Small intestine (tissue), 7 donors: ENCODE results near the gene RBM46. TPM values are rescaled to one million over a fixed set of nuclear protein-coding genes. Genes with fewer than 3 reads are reported as not detected.
A peak's percentile ranks its signal among the peaks of the same experiment; 100 is the strongest.

Experiments
- DNase-seq, 2 donors: peaks; one replicate each; pipeline versions ENCODE4 v3.0.0 to v3.0.0-alpha.2; 2013
- FAIRE-seq: peaks from 2 replicates; lab custom pipeline; 2012; peaks lifted over from hg19 to GRCh38; lab: Jason Lieb, UNC
- H3K27ac ChIP-seq, 3 donors: one replicate each; pipeline ENCODE4 v1.5.1; 2013; ENCODE audit warnings: low read length in 2 of 3, mild to moderate bottlenecking in 2 of 3, control low read depth in 1 of 3, inconsistent platforms in 1 of 3, low read depth in 1 of 3, moderate library complexity in 1 of 3
- H3K27me3 ChIP-seq, 3 donors: one replicate each; pipeline ENCODE4 v1.6.1; 2013; ENCODE audit warnings: low read length in 3 of 3, inconsistent platforms in 1 of 3; ENCODE audit not compliant: control insufficient read depth in 3 of 3, insufficient read depth in 3 of 3
- H3K36me3 ChIP-seq, 3 donors: one replicate each; pipeline ENCODE4 v1.6.1; 2013; ENCODE audit warnings: low read length in 3 of 3, inconsistent platforms in 1 of 3, low read depth in 1 of 3, mild to moderate bottlenecking in 1 of 3, moderate library complexity in 1 of 3; ENCODE audit not compliant: control insufficient read depth in 3 of 3, insufficient read depth in 2 of 3
- H3K4me1 ChIP-seq, 3 donors: one replicate each; pipeline ENCODE4 v1.6.1; 2013; ENCODE audit warnings: low read length in 2 of 3, inconsistent platforms in 1 of 3, low read depth in 1 of 3, mild to moderate bottlenecking in 1 of 3, moderate library complexity in 1 of 3; ENCODE audit not compliant: control insufficient read depth in 3 of 3, insufficient read depth in 2 of 3
- H3K4me3 ChIP-seq, 3 donors: one replicate each; pipeline ENCODE4 v1.5.1; 2013; ENCODE audit warnings: low read length in 3 of 3, control low read depth in 1 of 3, inconsistent platforms in 1 of 3, low read depth in 1 of 3, mild to moderate bottlenecking in 1 of 3, moderate library complexity in 1 of 3
- H3K9me3 ChIP-seq, 2 donors: one replicate each; pipeline ENCODE4 v1.6.1; 2013; ENCODE audit warnings: low read depth in 1 of 2, low read length in 1 of 2; ENCODE audit not compliant: control insufficient read depth in 2 of 2, insufficient read depth in 1 of 2
- WGBS, 3 donors: extraction: QIAGEN DNeasy Blood & Tissue Kit; methylation state at CpG; one replicate each; pipeline ENCODE4 v1.1.7; 2013; 5-methylcytosine and 5-hydroxymethylcytosine counted together
- polyA plus RNA-seq, 4 donors: library from polyadenylated mRNA; stranded (reverse) in 3 of 4; unstranded in 1 of 4; fragments of 200-250 nt in 3 of 4; fragments of 120-200 nt in 1 of 4; gene quantifications; one replicate each; pipeline versions ENCODE4 v1.2.1 to v1.2.3, GENCODE V29; 2013
- donor health status: healthy with polysubstance abuse.
- donor health status: control.
- donor health status: control.
- donor health status: Bipolar disorder and iron deficiency.
- donor health status: healthy.

RBM46 gene
- polyA plus RNA-seq, 4 donors: 0.01 to 0.07 TPM; not detected in 2

DNA sequence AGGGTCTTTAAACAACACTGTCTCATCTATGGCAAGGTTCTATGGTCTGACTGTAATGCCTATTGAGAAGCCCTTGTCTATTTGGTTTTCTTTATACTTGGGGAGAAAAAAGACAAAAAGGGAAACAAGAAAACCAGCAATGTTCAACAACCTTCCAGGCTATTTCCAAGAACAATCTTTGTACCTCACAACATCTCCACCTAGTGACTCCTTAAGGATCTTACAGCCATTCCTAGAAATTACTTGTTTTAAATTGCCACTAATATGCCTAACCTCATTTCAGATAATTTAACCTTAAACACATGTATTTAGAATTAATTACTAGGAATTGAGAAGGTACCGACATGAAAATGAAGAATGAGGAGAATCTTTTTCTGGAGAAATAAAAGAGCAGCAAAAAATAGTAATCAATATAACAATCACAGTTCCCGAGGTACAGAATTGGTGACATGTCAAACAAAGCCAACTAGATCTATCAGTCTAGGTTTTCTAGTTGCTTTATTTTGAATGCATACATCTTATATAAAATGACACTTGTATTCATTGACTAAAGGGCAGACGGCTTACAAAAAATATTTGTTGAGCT is 1.6 kb upstream of the RBM46 start:
- Histone ChIP-seq H3K4me1 (no peaks in the 10 kb centered on the region), H3K27me3 (peaks cover 0 to 8% (median 0%) of the 10 kb centered on the region in 3 donors), H3K27ac (no peak overlapping the region), H3K4me3 (no peak overlapping the region), H3K36me3 (no peaks in the 10 kb centered on the region), H3K9me3 (no peaks in the 10 kb centered on the region)
- DNase-seq (peak; percentile 43 to 47), FAIRE-seq (peak; percentile 87)
- 31 to 47% (median 37%) methylated on average over 3 of the region's 3 CpGs for WGBS, 3 donors

DNA sequence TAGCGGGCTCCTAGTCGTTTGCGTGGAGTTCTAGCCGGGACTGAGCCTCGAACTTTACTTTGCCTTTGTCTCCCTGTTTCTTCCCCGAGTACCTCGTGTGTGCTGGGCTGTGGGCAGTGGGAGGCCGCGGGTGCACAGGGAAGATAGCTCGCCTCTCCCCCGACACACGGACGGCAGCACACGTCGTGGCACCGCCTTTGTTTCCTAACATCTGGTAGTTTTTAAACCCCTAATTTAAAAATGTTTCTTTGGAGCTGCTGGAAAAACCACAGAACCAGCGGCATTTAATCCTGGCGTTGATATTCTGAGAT is 866 bp downstream of the RBM46 start:
- no peak for DNase-seq
- FAIRE-seq: no peak
- 83 to 89% (median 84%) methylated on average over 18 of the region's 18 CpGs for WGBS, 3 donors
- Histone ChIP-seq H3K27ac (no peak overlapping the region), H3K36me3 (no peaks in the 10 kb centered on the region), H3K4me3 (no peak overlapping the region), H3K4me1 (no peaks in the 10 kb centered on the region), H3K27me3 (peaks cover 0 to 8% (median 0%) of the 10 kb centered on the region in 3 donors), H3K9me3 (no peaks in the 10 kb centered on the region)

DNA sequence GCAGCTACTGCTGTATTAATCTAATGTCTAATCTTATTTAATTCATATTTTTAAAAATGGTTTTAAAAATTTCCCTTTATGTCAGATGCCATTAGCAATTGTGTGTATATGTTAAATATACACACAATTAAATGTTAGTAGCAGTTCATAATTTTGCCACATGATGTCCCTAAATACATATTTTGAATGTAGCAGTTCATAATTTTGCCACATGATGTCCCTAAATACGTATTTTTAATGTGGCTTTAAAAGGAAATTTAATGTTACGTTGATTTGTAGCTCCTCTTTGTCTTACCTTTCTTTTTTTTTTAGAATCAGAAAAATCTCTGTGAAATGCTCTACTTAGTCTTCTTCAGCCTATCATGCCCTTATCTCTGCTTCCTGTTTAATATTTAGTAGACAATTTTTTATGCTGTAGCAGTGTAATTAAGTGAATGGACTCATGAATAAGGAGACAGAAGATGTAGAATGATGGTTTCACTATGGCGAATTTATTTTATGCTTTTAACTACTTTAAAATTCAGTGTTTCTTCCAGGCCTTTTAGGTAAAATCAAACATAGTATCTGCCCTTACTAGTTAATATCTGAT is 26.1 kb downstream of the RBM46 start:
- H3K27ac ChIP-seq: no peak overlapping the region
- WGBS, 3 donors: 12 to 19% (median 13%) methylated on average over 3 of the region's 3 CpGs
- FAIRE-seq: peak; percentile 47
- H3K4me1 ChIP-seq: no peaks in the 10 kb centered on the region
- no peaks in the 10 kb centered on the region for H3K36me3 ChIP-seq
- no peaks in the 10 kb centered on the region for H3K9me3 ChIP-seq
- H3K4me3 ChIP-seq: no peak overlapping the region
- DNase-seq: peak; percentile 38 to 40
- H3K27me3 ChIP-seq: no peaks in the 10 kb centered on the region

DNA sequence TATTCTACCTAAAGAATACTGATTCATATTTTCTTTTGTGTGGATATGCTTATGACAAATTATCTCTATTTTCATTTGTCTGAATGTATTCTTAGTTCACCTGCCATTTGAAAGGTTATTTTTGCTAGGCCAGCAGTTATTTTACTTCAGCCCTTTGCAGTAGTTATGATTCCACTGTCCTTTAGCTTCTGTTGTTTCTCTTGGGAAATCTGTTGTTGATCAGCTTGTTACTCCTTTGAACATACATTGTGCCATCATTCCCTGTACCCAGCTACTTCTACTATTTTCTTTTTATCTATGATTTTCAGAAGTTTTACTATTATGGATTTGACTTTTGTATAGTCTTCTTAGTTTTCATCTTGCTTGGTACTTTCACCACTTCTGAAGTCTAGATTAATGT is 37.2 kb downstream of the RBM46 start:
- Histone ChIP-seq H3K4me1 (no peaks in the 10 kb centered on the region), H3K27ac (no peak overlapping the region), H3K4me3 (no peak overlapping the region), H3K9me3 (no peaks in the 10 kb centered on the region), H3K27me3 (no peaks in the 10 kb centered on the region), H3K36me3 (no peaks in the 10 kb centered on the region)
- DNase-seq (no peak), FAIRE-seq (no peak)

DNA sequence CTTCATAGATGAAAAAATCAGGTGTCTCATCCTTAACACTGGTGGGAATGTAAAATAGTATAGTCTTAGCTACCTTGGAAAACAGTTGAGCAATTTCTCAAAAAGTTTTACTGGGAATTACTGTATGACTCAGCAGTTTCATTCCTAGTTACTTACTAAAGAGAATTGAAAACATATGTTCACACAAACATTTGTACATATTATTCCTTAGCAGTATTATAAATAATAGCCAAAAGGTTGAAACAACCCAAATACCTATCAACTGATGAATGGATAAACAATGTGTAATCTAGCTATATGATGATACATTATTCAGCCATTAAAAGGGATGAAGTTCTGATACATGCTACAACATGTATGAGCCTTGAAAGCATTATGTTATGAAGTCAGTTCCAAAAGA is 41.7 kb downstream of the RBM46 start:
- H3K27me3 ChIP-seq: no peaks in the 10 kb centered on the region
- no peak for DNase-seq

DNA sequence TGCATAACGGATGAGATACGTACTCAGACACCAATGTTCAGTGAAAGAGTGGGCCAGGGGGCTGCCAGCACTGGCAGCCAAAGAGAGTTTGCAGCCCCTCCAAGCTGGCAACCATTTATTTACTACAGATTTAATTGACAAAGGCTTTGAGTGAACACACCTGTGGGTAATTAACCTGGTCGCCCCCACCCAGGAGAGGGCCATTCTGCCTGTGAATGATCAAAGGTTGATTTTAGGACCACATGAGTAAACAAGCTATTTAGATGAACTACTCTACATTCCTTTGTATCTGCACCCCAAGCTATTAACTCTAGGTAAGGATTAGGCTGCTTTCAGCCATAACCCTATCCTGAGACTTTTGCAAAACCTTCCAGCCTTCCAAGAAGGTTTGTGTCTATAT is 55.0 kb downstream of the RBM46 start:
- WGBS, 3 donors: 42 to 47% (median 45%) methylated on average over 3 of the region's 3 CpGs
- H3K4me3 ChIP-seq: no peak overlapping the region
- H3K27me3 ChIP-seq: no peaks in the 10 kb centered on the region
- no peak for DNase-seq
- H3K4me1 ChIP-seq: peaks cover 0 to 3% (median 0%) of the 10 kb centered on the region in 3 donors
- no peak overlapping the region for H3K27ac ChIP-seq
- peaks cover 0 to 23% of the 10 kb centered on the region in 2 donors for H3K9me3 ChIP-seq
- H3K36me3 ChIP-seq: no peaks in the 10 kb centered on the region
- no peak for FAIRE-seq

More for the DNA sequence above, 41.7 kb downstream of the RBM46 start:
- Histone ChIP-seq H3K4me3 (no peak overlapping the region), H3K36me3 (no peaks in the 10 kb centered on the region), H3K9me3 (no peaks in the 10 kb centered on the region), H3K27ac (no peak overlapping the region), H3K4me1 (no peaks in the 10 kb centered on the region)
- FAIRE-seq: no peak

DNA sequence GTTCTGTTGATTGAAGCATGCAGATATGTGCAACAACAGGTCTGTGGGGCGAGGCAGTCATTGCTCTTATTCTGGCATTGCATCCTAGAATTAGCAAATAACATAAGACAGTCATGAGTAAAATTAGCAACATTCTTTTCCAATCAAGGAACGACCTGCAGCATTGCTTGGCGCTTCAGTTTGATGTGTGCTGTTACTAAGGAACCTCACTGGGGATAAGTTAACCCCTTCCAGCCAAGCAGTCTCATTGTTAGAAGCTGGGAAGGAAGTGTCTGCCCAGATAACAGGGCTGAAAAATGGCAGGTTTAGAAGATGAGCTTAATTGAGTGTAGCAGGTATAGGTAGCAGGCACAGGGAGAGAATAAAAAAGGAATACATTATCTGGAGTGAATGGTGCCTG is 55.4 kb downstream of the RBM46 start:
- no peak overlapping the region for H3K27ac ChIP-seq
- no peaks in the 10 kb centered on the region for H3K27me3 ChIP-seq
- peaks cover 0 to 3% (median 0%) of the 10 kb centered on the region in 3 donors for H3K4me1 ChIP-seq
- peaks cover 0 to 23% of the 10 kb centered on the region in 2 donors for H3K9me3 ChIP-seq
- DNase-seq (peak in 1 of 2 donors; percentile 3), FAIRE-seq (no peak)
- no peak overlapping the region for H3K4me3 ChIP-seq
- H3K36me3 ChIP-seq: no peaks in the 10 kb centered on the region
- 9 to 20% (median 13%) methylated on average over 3 of the region's 3 CpGs for WGBS, 3 donors

DNA sequence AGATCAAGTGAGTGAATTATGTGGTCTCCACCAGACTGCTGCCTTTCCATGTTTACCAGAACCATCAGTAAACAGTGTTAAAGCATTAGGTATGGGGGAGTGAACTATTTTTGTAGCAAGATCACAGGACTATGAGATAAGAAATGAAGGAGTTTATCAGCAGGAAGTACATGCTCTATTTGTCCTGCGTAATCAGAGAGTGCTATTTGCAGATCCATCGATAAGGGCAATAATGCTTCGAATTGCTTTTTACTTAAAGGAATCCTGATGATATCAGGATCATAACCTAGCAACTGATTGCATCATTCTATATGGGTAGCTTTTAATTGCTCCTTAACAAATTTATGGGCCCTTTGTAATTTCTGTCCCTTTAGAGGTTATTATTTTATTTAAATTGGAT is 57.1 kb downstream of the RBM46 start:
- Histone ChIP-seq H3K9me3 (peaks cover 0 to 20% of the 10 kb centered on the region in 2 donors), H3K4me3 (no peak overlapping the region), H3K27ac (no peak overlapping the region), H3K27me3 (no peaks in the 10 kb centered on the region), H3K4me1 (peaks cover 0 to 3% (median 0%) of the 10 kb centered on the region in 3 donors), H3K36me3 (no peaks in the 10 kb centered on the region)
- FAIRE-seq (no peak), DNase-seq (peak; percentile 21 to 45)
- 11 to 51% (median 33%) methylated on average over 3 of the region's 3 CpGs for WGBS, 3 donors

DNA sequence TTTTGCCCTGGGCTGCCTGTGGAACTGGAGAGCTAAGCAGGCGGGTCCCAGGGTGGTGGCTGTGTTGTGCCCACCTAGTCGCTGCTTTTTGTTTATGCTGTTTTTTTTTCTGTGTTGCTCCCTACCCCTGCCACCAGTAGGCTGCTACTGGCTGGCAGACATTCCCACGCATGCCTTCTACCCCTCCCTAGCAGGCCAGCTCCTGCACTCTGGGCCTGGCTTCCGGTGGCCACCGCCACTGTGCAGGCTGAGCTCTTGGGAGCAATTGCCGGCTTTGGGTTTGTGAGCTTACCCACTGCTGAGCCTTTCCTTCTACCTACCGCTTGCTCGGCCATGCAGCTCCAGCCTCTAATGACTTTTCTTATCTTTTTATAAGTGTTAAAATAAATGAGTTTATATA is 57.6 kb downstream of the RBM46 start:
- no peaks in the 10 kb centered on the region for H3K27me3 ChIP-seq
- no peak overlapping the region for H3K27ac ChIP-seq
- peak in 1 of 2 donors; percentile 14 for DNase-seq
- H3K9me3 ChIP-seq: peaks cover 0 to 20% of the 10 kb centered on the region in 2 donors
- FAIRE-seq: no peak
- peaks cover 0 to 3% (median 0%) of the 10 kb centered on the region in 3 donors for H3K4me1 ChIP-seq
- 17 to 62% (median 44%) methylated on average over 8 of the region's 8 CpGs for WGBS, 3 donors
- no peak overlapping the region for H3K4me3 ChIP-seq
- no peaks in the 10 kb centered on the region for H3K36me3 ChIP-seq
